Transverse colon (tissue), 3 donors: ENCODE data around the gene SPTB.

Experiments used
- CTCF ChIP-seq, 5 experiments: fragments of 200-600 bp in 3 of 5; fragments of 450-650 bp in 2 of 5; sonication (generic) in 3 of 5; IDR thresholded peaks; 1 replicate in 2 of 5; 2 replicates in 3 of 5; pipeline ENCODE4 v1.5.1; 2016 to 2017; ENCODE audit warnings: antibody characterized with exemption in 5 of 5, inconsistent platforms in 3 of 5, mild to moderate bottlenecking in 2 of 5, moderate library complexity in 1 of 5
- EP300 ChIP-seq: sonication (generic); formaldehyde crosslinking; IDR thresholded peaks from one replicate; pipeline ENCODE4 v1.6.1; 2017; ENCODE audit warnings: antibody characterized with exemption, low read depth
- POLR2A ChIP-seq: fragments of 450-650 bp; IDR thresholded peaks from one replicate; pipeline ENCODE4 v1.6.1; 2016; ENCODE audit warnings: antibody characterized with exemption, mild to moderate bottlenecking, moderate library complexity

DNA sequence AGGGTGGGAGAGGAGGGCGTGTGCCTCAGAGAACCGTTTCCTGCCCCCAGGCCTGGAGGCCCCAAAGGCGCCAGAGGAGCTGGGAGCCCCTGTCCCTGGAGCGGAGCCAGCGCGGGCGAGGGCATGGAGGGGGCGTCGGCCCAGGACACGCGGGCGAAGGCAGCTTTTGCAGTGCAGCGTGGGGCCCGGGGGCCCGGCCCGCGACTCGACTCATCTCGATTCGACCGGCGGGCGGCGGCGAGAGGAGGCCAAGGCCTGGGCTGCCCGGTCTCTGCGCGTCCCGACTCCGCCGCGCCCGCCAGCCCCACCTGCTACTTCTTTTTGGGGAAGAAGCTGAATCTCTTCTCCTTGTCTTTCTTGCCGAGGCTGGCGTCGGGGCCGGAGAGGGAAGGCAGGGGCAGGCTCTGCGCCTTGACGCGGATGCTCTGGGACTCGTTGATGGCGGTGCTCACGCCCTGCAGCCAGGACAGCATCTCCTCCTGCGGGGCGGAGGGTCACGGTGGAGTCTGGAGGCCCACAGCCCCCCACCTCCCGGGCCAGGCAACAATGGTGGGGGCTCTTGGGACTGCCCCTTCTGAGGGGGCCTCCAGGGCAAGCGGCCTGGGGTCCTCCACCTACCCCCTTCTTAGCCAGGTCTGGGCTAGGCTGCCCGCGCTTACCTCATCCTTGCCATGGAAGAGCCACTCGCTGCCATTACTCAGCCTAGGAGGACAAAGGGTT, 130.6 kb downstream of the SPTB start:
- TF ChIP-seq CTCF (IDR thresholded peaks at IDR 0.05) (no peak), POLR2A (no peak), EP300 (no peak)
